HEK293T (cell line): ENCODE data around the gene TMEM229B.
A peak's percentile ranks its signal among the peaks of the same experiment; 100 is the strongest.

Experiments
- CTCF ChIA-PET: fragments of 350-600 bp; formaldehyde crosslinking; extraction: SDS; loops from one replicate; lab custom pipeline; 2021; ENCODE audit warnings: antibody characterized with exemption, inconsistent platforms; lab: Yijun Ruan, JAX
- POLR2A ChIA-PET: fragments of 350-600 bp; formaldehyde crosslinking; extraction: SDS; loops from one replicate; lab custom pipeline; 2020; ENCODE audit warnings: antibody characterized with exemption, inconsistent platforms; lab: Yijun Ruan, JAX
- DNase-seq: peaks from one replicate; pipeline ENCODE4 v3.0.0; 2012; ENCODE audit warnings: mixed read lengths; ENCODE audit errors: extremely low spot score
- ARNT ChIP-seq: fragments of 450-650 bp; IDR thresholded peaks from 2 replicates; pipeline ENCODE4 v1.6.1; 2017; ENCODE audit warnings: mild to moderate bottlenecking
- BHLHE40 ChIP-seq: fragments of 450-650 bp; IDR thresholded peaks from 2 replicates; pipeline ENCODE4 v1.6.1; 2016; ENCODE audit warnings: mild to moderate bottlenecking, moderate library complexity, borderline replicate concordance
- CTBP1 ChIP-seq: fragments of 450-650 bp; IDR thresholded peaks from 2 replicates; pipeline ENCODE4 v1.6.1; 2016; ENCODE audit warnings: borderline replicate concordance
- ELF4 ChIP-seq: fragments of 450-650 bp; IDR thresholded peaks from 2 replicates; pipeline ENCODE4 v1.6.1; 2017; ENCODE audit warnings: antibody characterized with exemption
- FOXA1 ChIP-seq: fragments of 450-650 bp; IDR thresholded peaks from 2 replicates; pipeline ENCODE4 v1.6.1; 2016; ENCODE audit warnings: mild to moderate bottlenecking
- FOXK2 ChIP-seq: fragments of 450-650 bp; IDR thresholded peaks from 2 replicates; pipeline ENCODE4 v1.6.1; 2016; ENCODE audit warnings: mild to moderate bottlenecking
- FOXM1 ChIP-seq: fragments of 450-650 bp; IDR thresholded peaks from 2 replicates; pipeline ENCODE4 v1.6.1; 2017; ENCODE audit warnings: mild to moderate bottlenecking, borderline replicate concordance
- HDGF ChIP-seq: fragments of 450-650 bp; IDR thresholded peaks from 2 replicates; pipeline ENCODE4 v1.6.1; 2017; ENCODE audit warnings: antibody characterized with exemption, borderline replicate concordance
- L3MBTL2 ChIP-seq: fragments of 450-650 bp; conservative IDR thresholded peaks from 2 replicates; pipeline ENCODE4 v1.6.1; 2016; ENCODE audit warnings: mild to moderate bottlenecking
- LEF1 ChIP-seq: fragments of 450-650 bp; IDR thresholded peaks from 2 replicates; pipeline ENCODE4 v1.6.1; 2017; ENCODE audit warnings: mild to moderate bottlenecking, borderline replicate concordance
- NFRKB ChIP-seq: fragments of 450-650 bp; IDR thresholded peaks from 2 replicates; pipeline ENCODE4 v1.6.1; 2016; ENCODE audit warnings: mild to moderate bottlenecking, moderate library complexity
- PKNOX1 ChIP-seq: fragments of 450-650 bp; IDR thresholded peaks from 2 replicates; pipeline ENCODE4 v1.6.1; 2016
- SP1 ChIP-seq: fragments of 450-650 bp; IDR thresholded peaks from 2 replicates; pipeline ENCODE4 v1.6.1; 2017
- SUZ12 ChIP-seq: fragments of 450-650 bp; IDR thresholded peaks from 2 replicates; pipeline ENCODE4 v1.6.1; 2016; ENCODE audit warnings: mild to moderate bottlenecking
- TARDBP ChIP-seq: fragments of 450-650 bp; IDR thresholded peaks from 2 replicates; pipeline ENCODE4 v1.6.1; 2016
- ZNF384 ChIP-seq: fragments of 450-650 bp; IDR thresholded peaks from 2 replicates; pipeline ENCODE4 v1.6.1; 2016

Gene TMEM229B

GRCh38 chr14:67492538-67492937 lies 4.0 kb upstream of the TMEM229B start:
- POLR2A ChIA-PET, result no interaction called here
- CTCF ChIA-PET, result no interaction called here
- DNase-seq, result no peak
- TF ChIP-seq L3MBTL2 (no peak), NFRKB (no peak), SP1 (no peak), FOXM1 (no peak)

- DNase-seq, result no peak
- no peak for TF ChIP-seq TARDBP
- no peak for TF ChIP-seq LEF1
- no peak for TF ChIP-seq ELF4
- TF ChIP-seq SUZ12, result no peak
- TF ChIP-seq NFRKB, result no peak
- POLR2A ChIA-PET, result interaction anchor here (0.9 kb wide), 1 partner anchor 203 kb away, joined by 3 read pairs; no protein-coding TSS in a partner anchor
- CTCF ChIA-PET, result no interaction called here
Measured at GRCh38 chr14:67491741-67492507, 3.4 kb upstream of the TMEM229B start.

- CTCF ChIA-PET, result no interaction called here
- DNase-seq, result no peak
- POLR2A ChIA-PET, result interaction anchor here (0.9 kb wide), 1 partner anchor 203 kb away, joined by 3 read pairs; no protein-coding TSS in a partner anchor
- TF ChIP-seq ARNT (no peak), LEF1 (no peak), TARDBP (no peak), FOXK2 (no peak), ELF4 (no peak), L3MBTL2 (no peak), CTBP1 (no peak), PKNOX1 (no peak), FOXM1 (no peak), FOXA1 (no peak), NFRKB (no peak), SUZ12 (no peak), HDGF (no peak)
Measured at GRCh38 chr14:67491285-67491684, 2.8 kb upstream of the TMEM229B start.

- ChIA-PET CTCF (no interaction called here), POLR2A (no interaction called here)
- no peak for DNase-seq
- TF ChIP-seq PKNOX1 (no peak), SP1 (no peak), ELF4 (no peak), FOXM1 (no peak), ZNF384 (no peak), TARDBP (no peak), L3MBTL2 (no peak), CTBP1 (no peak), HDGF (no peak), LEF1 (no peak), BHLHE40 (no peak), FOXK2 (no peak), SUZ12 (no peak), ARNT (no peak), FOXA1 (no peak), NFRKB (no peak)
Measured at GRCh38 chr14:67490196-67490595, 1.7 kb upstream of the TMEM229B start.

GRCh38 chr14:67487332-67487731 lies 1.2 kb downstream of the TMEM229B start:
- DNase-seq, result no peak
- TF ChIP-seq CTBP1, result no peak
- no peak for TF ChIP-seq L3MBTL2
- no peak for TF ChIP-seq BHLHE40
- TF ChIP-seq ELF4, result no peak
- no peak for TF ChIP-seq FOXM1
- no peak for TF ChIP-seq NFRKB
- no peak for TF ChIP-seq HDGF
- POLR2A ChIA-PET, result no interaction called here
- CTCF ChIA-PET, result interaction anchor here (0.8 kb wide), 1 partner anchor 26 kb away, joined by 3 read pairs; no protein-coding TSS in a partner anchor

GRCh38 chr14:67486890-67487289 lies 1.6 kb downstream of the TMEM229B start:
- DNase-seq, result no peak
- ChIA-PET POLR2A (no interaction called here), CTCF (interaction anchor here (0.8 kb wide), 1 partner anchor 27 kb away, joined by 3 read pairs; no protein-coding TSS in a partner anchor)
- TF ChIP-seq FOXA1, result no peak
- no peak for TF ChIP-seq HDGF
- no peak for TF ChIP-seq SP1
- TF ChIP-seq LEF1, result no peak
- TF ChIP-seq NFRKB, result no peak
- TF ChIP-seq BHLHE40, result no peak
- TF ChIP-seq TARDBP, result no peak

- TF ChIP-seq TARDBP, result no peak
- no peak for TF ChIP-seq FOXA1
- TF ChIP-seq CTBP1, result no peak
- no peak for TF ChIP-seq FOXM1
- no peak for TF ChIP-seq FOXK2
- TF ChIP-seq BHLHE40, result no peak
- no peak for TF ChIP-seq HDGF
- TF ChIP-seq NFRKB, result no peak
- no peak for TF ChIP-seq SP1
- no peak for TF ChIP-seq L3MBTL2
- no peak for TF ChIP-seq SUZ12
- TF ChIP-seq ARNT, result no peak
- no peak for TF ChIP-seq LEF1
- no peak for TF ChIP-seq PKNOX1
- no peak for TF ChIP-seq ELF4
- no peak for TF ChIP-seq ZNF384
- ChIA-PET POLR2A (no interaction called here), CTCF (no interaction called here)
- DNase-seq, result peak; percentile 17
Measured at GRCh38 chr14:67485501-67486095, 2.9 kb downstream of the TMEM229B start.
